ENCODE data around the gene RNF113B. TPM values are rescaled to one million over a fixed set of nuclear protein-coding genes. Genes with fewer than 3 reads are reported as not detected.
A peak's percentile ranks its signal among the peaks of the same experiment; 100 is the strongest.

Gene RNF113B
- total and polyA plus RNA-seq, 2 of the 13 experiments (the other 11 are each of a cell fraction or from before 2014, with no cell fraction given): not detected

DNA sequence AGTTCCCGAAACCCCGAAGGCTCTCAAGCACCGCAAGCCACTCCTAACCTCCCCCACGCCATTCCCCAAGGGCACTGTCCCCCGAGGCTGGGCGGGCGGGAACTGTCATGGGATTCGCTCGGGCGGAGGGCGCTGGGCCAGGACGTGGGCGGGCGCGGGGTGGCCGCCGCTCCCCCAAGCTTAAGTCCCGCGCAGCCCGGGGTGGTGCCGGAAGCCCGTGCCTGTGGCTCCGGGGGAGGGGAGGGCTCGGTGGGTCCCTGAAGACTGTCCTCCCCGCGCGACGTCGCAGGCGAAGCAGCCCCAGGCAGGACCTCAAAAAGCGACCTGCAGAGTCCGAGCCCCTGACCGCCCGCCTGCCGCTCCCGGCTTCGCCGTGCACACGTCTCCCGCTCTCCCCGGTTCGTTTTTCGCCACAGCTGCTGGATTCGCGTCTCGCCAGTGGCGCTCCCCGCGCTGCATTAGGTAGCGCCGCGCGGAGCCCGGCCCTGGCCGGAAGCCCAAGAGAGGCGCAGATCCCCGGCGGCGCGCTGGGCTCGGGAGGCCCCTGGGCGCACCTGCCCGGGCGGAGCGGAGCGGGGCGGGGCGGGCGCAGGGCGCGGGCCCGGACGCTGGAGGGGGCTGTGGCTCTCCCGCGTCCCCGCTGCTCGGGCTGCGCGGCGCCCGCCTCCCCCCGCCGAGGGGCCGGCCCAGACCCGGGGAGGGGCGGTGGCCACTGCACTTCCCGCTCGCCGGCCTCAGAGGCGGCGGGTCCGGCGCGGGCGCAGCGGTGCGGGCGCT is 34.5 kb downstream of the RNF113B start, which contains the start of gene FARP1 (continued):
- TF ChIP-seq, protein P1, sequence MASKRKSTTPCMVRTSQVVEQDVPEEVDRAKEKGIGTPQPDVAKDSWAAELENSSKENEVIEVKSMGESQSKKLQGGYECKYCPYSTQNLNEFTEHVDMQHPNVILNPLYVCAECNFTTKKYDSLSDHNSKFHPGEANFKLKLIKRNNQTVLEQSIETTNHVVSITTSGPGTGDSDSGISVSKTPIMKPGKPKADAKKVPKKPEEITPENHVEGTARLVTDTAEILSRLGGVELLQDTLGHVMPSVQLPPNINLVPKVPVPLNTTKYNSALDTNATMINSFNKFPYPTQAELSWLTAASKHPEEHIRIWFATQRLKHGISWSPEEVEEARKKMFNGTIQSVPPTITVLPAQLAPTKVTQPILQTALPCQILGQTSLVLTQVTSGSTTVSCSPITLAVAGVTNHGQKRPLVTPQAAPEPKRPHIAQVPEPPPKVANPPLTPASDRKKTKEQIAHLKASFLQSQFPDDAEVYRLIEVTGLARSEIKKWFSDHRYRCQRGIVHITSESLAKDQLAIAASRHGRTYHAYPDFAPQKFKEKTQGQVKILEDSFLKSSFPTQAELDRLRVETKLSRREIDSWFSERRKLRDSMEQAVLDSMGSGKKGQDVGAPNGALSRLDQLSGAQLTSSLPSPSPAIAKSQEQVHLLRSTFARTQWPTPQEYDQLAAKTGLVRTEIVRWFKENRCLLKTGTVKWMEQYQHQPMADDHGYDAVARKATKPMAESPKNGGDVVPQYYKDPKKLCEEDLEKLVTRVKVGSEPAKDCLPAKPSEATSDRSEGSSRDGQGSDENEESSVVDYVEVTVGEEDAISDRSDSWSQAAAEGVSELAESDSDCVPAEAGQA (IDR thresholded peaks at IDR 0.05; ENCODE audit: low read depth): no peak
- TF ChIP-seq, protein P1 (CRISPR knock-in tag; IDR thresholded peaks at IDR 0.05; ENCODE audit: borderline replicate concordance): 0 out of 2 replicates have a peak, but pooled peaks have one; percentile 29
- TF ChIP-seq, protein P2, sequence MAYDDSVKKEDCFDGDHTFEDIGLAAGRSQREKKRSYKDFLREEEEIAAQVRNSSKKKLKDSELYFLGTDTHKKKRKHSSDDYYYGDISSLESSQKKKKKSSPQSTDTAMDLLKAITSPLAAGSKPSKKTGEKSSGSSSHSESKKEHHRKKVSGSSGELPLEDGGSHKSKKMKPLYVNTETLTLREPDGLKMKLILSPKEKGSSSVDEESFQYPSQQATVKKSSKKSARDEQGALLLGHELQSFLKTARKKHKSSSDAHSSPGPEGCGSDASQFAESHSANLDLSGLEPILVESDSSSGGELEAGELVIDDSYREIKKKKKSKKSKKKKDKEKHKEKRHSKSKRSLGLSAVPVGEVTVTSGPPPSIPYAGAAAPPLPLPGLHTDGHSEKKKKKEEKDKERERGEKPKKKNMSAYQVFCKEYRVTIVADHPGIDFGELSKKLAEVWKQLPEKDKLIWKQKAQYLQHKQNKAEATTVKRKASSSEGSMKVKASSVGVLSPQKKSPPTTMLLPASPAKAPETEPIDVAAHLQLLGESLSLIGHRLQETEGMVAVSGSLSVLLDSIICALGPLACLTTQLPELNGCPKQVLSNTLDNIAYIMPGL (CRISPR knock-in tag; IDR thresholded peaks at IDR 0.05; ENCODE audit: borderline replicate concordance in 1 of 2, low read depth in 1 of 2): peak; percentile 76 to 81
- TF ChIP-seq IRX3 (CRISPR knock-in tag; IDR thresholded peaks at IDR 0.05; ENCODE audit: borderline replicate concordance, low read depth) (no peak), TP53 (CRISPR knock-in tag; conservative IDR thresholded peaks at IDR 0.05) (no peak; the same call in 1 of the 2 replicates), EP300 (IDR thresholded peaks at IDR 0.05; ENCODE audit: low read depth in 2 of 2, low read length in 2 of 2) (peak in 1 of 2 experiments; percentile 4; a peak in 1 of 4 replicates), EP300 (CRISPR knock-in tag; IDR thresholded peaks at IDR 0.05; ENCODE audit: borderline replicate concordance) (no peak), ATAD3A (CRISPR knock-in tag; IDR thresholded peaks at IDR 0.05) (0 out of 2 replicates have a peak, but pooled peaks have one; percentile 32), MYC (CRISPR knock-in tag; IDR thresholded peaks at IDR 0.05; ENCODE audit: borderline replicate concordance) (0 out of 2 replicates have a peak, but pooled peaks have one; percentile 19), BORCS8-MEF2B (CRISPR knock-in tag; IDR thresholded peaks at IDR 0.05) (peak; percentile 75; the same call in 1 of the 2 replicates), SATB2 (CRISPR knock-in tag; IDR thresholded peaks at IDR 0.05) (peak; percentile 54; the same call in 1 of the 2 replicates), GATA4 (IDR thresholded peaks at IDR 0.05; ENCODE audit: borderline replicate concordance, low read depth) (0 out of 2 replicates have a peak, but pooled peaks have one; percentile 5), NCOA2 (CRISPR knock-in tag; IDR thresholded peaks at IDR 0.05) (peak; percentile 26; the same call in 1 of the 2 replicates), RXRB (CRISPR knock-in tag; IDR thresholded peaks at IDR 0.05; ENCODE audit: borderline replicate concordance) (peak; percentile 44; the same call in 1 of the 2 replicates), BHLHE40 (IDR thresholded peaks at IDR 0.05; ENCODE audit: low read length) (peak; percentile 16; the same call in 1 of the 2 replicates)
- TF ChIP-seq, protein P3, sequence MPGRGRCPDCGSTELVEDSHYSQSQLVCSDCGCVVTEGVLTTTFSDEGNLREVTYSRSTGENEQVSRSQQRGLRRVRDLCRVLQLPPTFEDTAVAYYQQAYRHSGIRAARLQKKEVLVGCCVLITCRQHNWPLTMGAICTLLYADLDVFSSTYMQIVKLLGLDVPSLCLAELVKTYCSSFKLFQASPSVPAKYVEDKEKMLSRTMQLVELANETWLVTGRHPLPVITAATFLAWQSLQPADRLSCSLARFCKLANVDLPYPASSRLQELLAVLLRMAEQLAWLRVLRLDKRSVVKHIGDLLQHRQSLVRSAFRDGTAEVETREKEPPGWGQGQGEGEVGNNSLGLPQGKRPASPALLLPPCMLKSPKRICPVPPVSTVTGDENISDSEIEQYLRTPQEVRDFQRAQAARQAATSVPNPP (CRISPR knock-in tag; IDR thresholded peaks at IDR 0.05): 0 out of 2 replicates have a peak, but pooled peaks have one; percentile 27
- TF ChIP-seq, protein P4, sequence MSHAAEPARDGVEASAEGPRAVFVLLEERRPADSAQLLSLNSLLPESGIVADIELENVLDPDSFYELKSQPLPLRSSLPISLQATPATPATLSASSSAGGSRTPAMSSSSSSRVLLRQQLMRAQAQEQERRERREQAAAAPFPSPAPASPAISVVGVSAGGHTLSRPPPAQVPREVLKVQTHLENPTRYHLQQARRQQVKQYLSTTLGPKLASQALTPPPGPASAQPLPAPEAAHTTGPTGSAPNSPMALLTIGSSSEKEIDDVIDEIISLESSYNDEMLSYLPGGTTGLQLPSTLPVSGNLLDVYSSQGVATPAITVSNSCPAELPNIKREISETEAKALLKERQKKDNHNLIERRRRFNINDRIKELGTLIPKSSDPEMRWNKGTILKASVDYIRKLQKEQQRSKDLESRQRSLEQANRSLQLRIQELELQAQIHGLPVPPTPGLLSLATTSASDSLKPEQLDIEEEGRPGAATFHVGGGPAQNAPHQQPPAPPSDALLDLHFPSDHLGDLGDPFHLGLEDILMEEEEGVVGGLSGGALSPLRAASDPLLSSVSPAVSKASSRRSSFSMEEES (CRISPR knock-in tag; IDR thresholded peaks at IDR 0.05): peak; percentile 48; the same call in 1 of the 2 replicates
